ENCODE measurements around the gene FBXW10. TPM values are rescaled to one million over a fixed set of nuclear protein-coding genes. Genes with fewer than 3 reads are reported as not detected.
"Not testable (repeated sequence)": the region's sequence is repeated elsewhere in the genome, so short reads cannot be mapped to it uniquely, and the experiment has no call there.

Gene FBXW10
- total and polyA plus RNA-seq, 2 donors (not counting 3 experiments of a cell fraction or from before 2014, with no cell fraction given): not detected

GRCh38 chr17:18815924-18816323, 72.1 kb downstream of the FBXW10 start:
- DNase-seq (ENCODE audit: low read depth, low spot score); H3K4me1 ChIP-seq (ENCODE audit: control insufficient read depth, extremely low read depth, insufficient read depth, low read length); CTCF ChIA-PET; H3K9ac ChIP-seq (replicated peaks; ENCODE audit: extremely low read depth, insufficient read depth, low read length); BruUV-seq (replicated peaks); H4K20me1 ChIP-seq (replicated peaks; ENCODE audit: control insufficient read depth, extremely low read depth, insufficient read depth, low read length); H3K79me2 ChIP-seq (ENCODE audit: control insufficient read depth, insufficient read depth, low read length); H3K27ac ChIP-seq (ENCODE audit: insufficient read depth, low read depth, low read length); H3K9me3 ChIP-seq (replicated peaks; ENCODE audit: control insufficient read depth, insufficient read depth, low read length); H2AFZ ChIP-seq (ENCODE audit: low read depth, low read length); H3K27me3 ChIP-seq (ENCODE audit: control insufficient read depth in 2 of 2, insufficient read depth in 2 of 2, low read length in 2 of 2); H3K9me1 ChIP-seq (replicated peaks; ENCODE audit: control insufficient read depth, extremely low read depth, insufficient read depth, low read length); H3K36me3 ChIP-seq (ENCODE audit: control insufficient read depth in 2 of 2, extremely low read depth in 1 of 2, insufficient read depth in 2 of 2, low read length in 2 of 2); H3K4me3 ChIP-seq (replicated peaks in 1 of 3; ENCODE audit: insufficient read depth in 1 of 3, low read depth in 1 of 3, low read length in 3 of 3); H3K4me2 ChIP-seq (ENCODE audit: insufficient read depth, low read length); dilution Hi-C loops (cut with MboI; ENCODE audit: extremely low pct_ligation_motif_present, low sequenced_read_pairs); FAIRE-seq; intact Hi-C loops (cut with micrococcal nuclease); POLR2A ChIA-PET: not testable (repeated sequence)

GRCh38 chr17:18816489-18817371, 72.9 kb downstream of the FBXW10 start:
- H3K36me3 ChIP-seq (ENCODE audit: control insufficient read depth in 2 of 2, extremely low read depth in 1 of 2, insufficient read depth in 2 of 2, low read length in 2 of 2); H3K9me3 ChIP-seq (replicated peaks; ENCODE audit: control insufficient read depth, insufficient read depth, low read length); H4K20me1 ChIP-seq (replicated peaks; ENCODE audit: control insufficient read depth, extremely low read depth, insufficient read depth, low read length); H3K27ac ChIP-seq (ENCODE audit: insufficient read depth, low read depth, low read length); intact Hi-C loops (cut with micrococcal nuclease); H2AFZ ChIP-seq (ENCODE audit: low read depth, low read length); H3K4me1 ChIP-seq (ENCODE audit: control insufficient read depth, extremely low read depth, insufficient read depth, low read length); H3K9ac ChIP-seq (replicated peaks; ENCODE audit: extremely low read depth, insufficient read depth, low read length); BruUV-seq (replicated peaks); H3K79me2 ChIP-seq (ENCODE audit: control insufficient read depth, insufficient read depth, low read length); H3K4me3 ChIP-seq (replicated peaks in 1 of 3; ENCODE audit: insufficient read depth in 1 of 3, low read depth in 1 of 3, low read length in 3 of 3); H3K27me3 ChIP-seq (ENCODE audit: control insufficient read depth in 2 of 2, insufficient read depth in 2 of 2, low read length in 2 of 2); dilution Hi-C loops (cut with MboI; ENCODE audit: extremely low pct_ligation_motif_present, low sequenced_read_pairs); H3K4me2 ChIP-seq (ENCODE audit: insufficient read depth, low read length); POLR2A ChIA-PET; H3K9me1 ChIP-seq (replicated peaks; ENCODE audit: control insufficient read depth, extremely low read depth, insufficient read depth, low read length): not testable (repeated sequence)
- peak; percentile 12 to 35 for TF ChIP-seq CTCF (IDR thresholded peaks at IDR 0.05; ENCODE audit: extremely low read depth in 1 of 2, insufficient read depth in 1 of 2, low read depth in 1 of 2, low read length in 2 of 2)
- FAIRE-seq (peak; percentile 87), DNase-seq (ENCODE audit: low read depth, low spot score) (peak; percentile 47)
- CTCF ChIA-PET: interaction anchor here (0.7 kb wide), 1 partner anchor 135 kb away, joined by 4 read pairs; the partner anchor contains the start of gene SLC5A10
